GM21619 (cell line): Measurements from ENCODE around the gene SHB.

Experiments
- ATAC-seq: cut with Tn5 transposase; IDR thresholded peaks from one replicate; pipeline ENCODE4 v1.9.1; 2021; ENCODE audit not compliant: unreplicated experiment

SHB gene

DNA sequence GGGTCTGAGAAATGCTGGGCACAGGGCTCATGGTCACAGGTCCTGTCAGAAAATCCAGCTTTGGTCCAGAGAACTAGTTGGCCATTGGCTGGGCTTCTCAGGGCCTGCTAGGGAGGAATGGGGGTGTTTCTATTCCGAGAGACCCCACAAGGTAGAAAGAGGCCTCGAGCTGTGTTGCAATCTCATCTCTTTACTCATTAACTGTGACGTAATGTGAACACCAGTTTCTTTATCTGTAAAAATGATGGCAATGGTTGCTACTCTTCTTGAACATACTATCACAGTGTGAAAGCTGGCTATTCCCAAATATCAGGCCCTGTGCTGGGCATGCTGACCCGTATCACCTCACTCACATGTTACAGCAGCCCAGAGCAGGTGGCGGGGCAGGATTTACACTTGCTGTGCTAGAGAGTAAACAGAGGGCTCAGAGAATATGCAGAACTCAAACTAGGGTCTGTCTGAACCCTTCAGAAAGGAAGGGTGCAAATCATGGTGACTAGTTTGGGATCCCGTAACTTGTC lies 129.4 kb downstream of the SHB start:
- ATAC-seq = no peak

DNA sequence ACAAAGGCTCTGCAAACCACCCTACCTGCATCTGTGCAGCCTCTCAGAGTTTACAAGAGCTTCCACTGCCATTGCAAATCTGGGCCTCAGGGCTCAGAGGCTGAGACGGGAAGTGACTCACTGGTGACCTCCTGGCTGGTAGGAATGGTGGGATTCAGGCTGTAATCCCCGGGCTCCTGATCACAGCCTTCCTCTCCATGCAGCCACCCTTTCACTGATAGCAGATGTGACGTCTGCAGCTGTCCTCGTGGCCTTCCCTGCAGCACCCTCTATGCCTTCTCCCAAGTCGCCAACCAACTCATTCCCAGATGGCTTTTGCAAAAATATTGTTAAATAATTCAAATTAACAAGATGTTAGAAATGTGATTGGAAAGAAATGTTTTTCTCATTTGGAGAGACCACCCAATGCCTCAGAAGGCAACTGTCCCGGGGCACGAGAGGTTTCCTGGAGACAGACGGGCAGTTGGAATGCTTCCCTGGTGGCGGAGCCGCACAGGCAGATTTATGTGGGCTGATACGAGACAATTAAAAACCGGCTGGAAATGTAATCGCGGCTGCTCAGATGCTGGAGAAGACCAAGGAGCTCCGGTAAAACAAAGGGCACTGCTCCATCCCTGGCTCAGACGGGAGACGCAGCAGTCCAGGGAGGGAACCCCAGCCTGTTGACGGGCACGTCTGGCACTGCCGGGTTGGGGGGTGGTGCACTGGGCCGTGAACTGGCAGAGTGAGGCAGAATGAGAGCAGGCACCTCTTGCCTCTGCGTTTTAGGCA lies 130.7 kb downstream of the SHB start:
- ATAC-seq = no peak

GRCh38 chr9:37937366-37937765 lies 131.7 kb downstream of the SHB start:
- no peak for ATAC-seq

DNA sequence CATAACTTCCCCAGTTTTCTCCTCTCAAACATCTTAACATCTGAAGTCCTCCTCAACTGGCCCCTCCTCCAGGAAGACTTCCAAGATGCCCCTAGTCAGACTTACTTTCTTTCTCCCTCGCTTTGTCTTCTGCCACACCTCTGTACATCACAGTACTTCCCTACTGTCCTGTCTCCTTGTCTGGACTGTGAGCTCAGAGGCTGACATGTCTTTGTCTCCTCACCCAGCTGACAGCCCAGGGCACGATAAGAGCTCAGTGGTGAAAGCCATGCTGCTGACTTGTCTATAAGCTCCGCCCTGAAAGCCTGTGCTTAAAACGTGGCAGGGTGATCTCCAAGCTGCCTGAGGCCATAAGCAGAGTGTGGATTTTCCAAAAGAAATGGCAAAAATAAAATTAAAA lies 132.1 kb downstream of the SHB start:
- no peak for ATAC-seq

DNA sequence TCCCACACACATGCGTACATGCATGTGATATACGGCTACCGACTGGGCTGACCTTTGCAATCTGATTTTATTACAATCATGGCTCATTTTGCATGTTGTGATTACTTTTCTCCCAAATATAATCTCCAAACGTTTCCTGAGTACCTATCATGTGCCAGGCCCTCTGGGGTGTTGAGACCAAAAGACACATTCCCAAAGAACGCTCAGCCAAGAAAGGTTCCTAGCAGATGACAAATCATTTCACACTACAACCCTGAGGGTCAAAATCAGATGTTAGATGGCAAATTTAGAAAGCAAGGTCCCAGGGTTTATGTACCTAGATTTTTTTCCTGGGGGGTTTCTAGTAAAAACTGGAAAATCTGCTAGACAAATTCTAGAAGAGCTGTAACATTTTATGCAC lies 132.7 kb downstream of the SHB start:
- ATAC-seq = no peak

- ATAC-seq = no peak
Measured at GRCh38 chr9:37935096-37935495, 133.9 kb downstream of the SHB start.

GRCh38 chr9:37931592-37931991 lies 137.4 kb downstream of the SHB start:
- no peak for ATAC-seq

DNA sequence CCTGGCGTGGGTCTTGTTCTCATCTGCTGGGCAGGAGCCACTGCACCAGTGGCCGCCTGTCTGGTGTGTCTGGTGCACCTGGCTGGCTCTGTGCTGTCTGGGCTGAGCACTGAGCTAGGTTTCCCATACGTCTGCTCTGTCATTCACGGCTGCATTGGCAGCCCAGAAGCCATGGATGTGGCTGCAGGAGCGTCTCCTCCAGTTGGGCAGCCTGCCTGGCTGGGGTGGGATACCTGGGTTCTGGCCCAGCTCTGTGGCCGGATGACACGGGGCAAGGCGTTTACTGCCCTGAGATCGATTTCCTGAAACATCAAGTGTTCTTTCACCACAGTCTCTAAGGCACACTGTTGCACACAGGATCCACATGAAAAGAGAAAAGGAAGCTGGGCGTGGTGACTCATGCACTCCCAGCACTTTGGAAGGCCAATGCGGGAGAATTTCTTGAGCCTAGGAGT lies 139.6 kb downstream of the SHB start:
- no peak for ATAC-seq

- ATAC-seq = no peak
Measured at GRCh38 chr9:37928552-37929430, 140.2 kb downstream of the SHB start.

DNA sequence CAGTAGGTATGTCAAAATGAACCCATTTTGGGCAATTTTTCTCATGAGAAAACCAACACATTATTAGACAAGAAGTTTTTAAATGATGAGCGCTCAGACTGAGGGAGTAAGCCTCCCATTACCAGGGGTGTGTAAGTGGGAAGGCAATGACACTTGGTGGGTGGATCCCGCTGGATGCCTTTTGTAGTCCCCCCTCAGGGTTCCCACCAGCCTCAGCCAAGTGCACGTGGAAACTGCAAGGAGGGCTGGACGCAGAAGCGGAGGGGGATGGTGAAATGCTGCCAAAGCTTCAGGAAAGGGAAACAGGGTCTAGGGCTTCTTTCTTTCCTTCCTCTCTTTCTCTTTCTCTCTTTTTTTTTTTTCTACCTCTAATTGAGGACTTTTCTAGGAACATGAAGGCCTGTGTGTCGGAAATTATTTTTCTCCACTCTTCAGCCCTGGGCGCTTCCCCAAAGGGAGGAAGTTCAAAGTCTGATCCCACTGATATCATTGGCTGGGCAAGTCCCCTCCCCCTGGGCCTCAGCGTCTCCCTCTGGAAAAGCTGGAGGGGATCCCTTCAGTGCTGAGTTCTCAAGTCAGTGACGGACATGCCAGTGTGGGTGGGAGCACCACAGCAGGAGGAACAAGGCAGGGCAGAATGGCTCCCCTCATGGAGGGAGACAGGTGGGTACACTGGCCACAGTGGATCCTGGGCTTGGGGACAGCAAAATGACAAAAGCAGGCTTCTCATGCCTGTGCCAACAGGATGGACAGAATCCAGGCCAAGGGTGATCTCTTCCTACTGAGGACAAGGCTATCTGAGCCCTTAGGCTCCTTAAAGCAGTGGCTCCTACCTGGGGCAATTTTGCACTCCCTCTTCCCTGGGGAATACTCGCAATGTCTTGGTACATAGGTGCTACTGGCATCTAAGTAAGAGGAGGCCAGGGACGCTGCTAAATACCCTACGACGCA lies 141.2 kb downstream of the SHB start:
- ATAC-seq = no peak

DNA sequence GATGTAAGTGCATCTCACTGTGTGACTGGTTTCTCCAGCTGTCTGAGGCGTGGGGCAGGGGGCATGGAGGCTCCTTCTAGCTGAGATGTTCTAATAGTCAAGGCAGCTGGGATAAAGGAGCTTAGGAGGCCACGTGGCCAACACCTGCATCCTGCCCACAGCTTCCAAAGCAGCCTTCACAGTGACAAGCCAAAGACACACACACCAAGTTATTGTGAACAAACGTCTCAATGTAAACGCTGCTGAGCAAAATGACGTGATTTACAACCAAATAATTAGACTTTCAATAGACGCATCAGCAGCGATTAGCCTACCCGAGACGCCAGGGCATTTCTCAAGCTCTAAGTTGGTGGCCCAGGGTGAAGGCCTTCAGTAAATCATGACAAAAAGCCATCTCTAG lies 141.9 kb downstream of the SHB start:
- no peak for ATAC-seq

GRCh38 chr9:37926737-37927118 lies 142.3 kb downstream of the SHB start:
- no peak for ATAC-seq

DNA sequence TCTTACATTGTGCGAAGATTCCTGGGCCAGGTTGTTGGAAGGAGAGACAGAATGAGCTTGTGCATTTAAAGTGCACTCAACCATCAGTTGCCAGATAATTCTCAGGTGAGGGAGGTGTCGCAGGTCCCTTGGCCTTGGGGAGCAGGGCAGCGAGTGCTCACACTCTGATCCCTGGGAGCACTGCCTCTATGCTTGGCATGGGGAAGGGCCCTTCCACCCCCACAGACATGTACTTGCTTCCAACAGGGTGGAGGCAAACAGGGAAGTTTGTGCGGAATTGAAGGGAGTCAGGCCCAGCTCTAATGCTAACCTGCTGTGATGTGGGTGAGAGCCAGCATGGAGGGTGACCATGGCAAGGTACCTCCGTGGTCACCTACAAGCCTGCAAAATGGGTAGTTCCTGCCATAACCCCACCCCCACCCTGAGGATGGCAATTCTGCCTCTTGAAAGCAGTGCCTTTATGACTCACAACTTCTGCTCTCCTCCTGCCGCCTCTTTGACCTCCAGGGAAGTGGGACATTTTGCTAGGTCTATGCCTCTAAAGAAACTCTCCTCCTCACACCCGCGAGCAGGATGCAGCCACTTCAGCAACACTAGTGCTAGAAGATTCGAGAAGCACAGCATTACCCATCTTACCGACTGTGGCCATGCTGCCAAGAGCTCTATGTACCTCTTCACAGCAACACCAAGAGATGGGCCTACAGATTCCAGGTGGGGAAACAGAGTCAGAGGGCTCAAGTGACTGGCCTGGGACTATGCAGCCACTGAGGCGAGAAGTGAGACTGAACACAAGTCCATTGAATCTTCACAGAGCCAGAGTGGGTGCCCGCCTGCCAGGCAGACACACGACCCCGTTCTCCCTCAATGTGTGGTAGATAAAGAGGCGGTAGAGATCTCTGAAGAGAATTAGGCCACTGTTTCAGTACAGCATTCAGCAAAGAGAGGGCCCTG lies 143.0 kb downstream of the SHB start:
- no peak for ATAC-seq

- ATAC-seq = no peak
Measured at GRCh38 chr9:37925006-37925405, 144.0 kb downstream of the SHB start.

- ATAC-seq = no peak
Measured at GRCh38 chr9:37924538-37924937, 144.5 kb downstream of the SHB start.

DNA sequence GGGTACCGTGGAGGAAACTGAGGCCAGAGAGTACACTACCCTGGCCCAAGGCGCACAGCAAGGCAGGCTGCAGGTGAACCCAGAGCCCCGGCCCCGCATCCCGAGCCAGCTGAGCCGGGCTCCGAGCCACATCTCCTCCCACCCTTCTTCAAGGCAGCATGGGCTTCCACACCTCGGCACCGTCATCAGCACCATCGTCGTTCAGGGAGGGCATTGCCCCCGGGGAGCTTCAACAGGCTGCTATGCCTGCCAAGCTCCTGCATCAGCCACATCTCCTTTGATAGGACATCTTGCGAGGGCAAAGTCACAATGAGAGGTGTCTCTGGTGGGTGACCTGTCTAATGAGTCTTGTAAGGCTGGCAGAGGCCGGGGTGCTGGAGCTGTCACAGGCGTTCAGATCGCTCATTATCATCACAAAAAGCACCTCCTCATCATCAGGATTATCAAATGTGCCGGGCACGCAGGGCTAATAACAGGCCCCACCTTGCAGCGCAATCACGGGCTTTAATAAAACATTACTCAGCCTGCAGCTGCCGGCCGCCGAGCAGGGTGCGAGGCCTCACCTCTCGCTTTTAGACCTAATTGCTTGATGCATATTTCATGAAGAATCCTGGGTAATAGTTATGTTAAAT lies 145.1 kb downstream of the SHB start:
- no peak for ATAC-seq

DNA sequence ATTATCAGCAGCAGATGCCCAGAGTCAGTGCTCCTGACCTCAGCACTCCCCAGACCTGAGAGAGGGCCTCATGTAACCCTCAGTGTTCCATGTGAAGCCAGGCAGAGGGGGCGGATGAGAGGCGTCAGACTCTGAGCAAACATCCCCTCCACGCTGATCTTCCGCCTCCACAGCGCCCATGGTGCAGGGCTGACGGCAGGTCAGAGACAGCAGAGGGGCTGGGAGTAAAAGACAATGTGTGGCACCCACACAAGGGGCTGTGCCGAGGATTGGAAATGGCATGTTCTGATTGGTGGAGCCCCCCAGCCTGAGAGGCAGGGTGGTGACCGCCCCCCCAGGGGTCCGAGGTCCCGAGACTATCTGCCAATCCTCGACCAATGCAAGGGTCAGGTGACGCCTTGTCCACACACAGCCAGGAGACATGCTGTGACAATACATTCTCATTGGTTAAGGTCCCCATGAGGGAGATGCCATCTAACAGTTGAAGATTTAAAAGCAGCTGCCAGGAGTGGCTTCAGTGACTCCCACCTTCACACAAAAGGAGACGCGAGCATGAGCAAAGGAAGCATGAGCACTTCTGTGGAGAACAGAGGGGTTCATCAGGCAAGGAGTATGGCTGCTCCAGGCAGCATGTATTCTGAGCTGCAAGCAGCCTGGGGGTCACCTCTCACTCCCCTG lies 145.8 kb downstream of the SHB start:
- no peak for ATAC-seq

GRCh38 chr9:37922363-37923117 lies 146.5 kb downstream of the SHB start:
- ATAC-seq = no peak
